Esophagus squamous epithelium (tissue), 4 donors: ENCODE data around the gene COL26A1.

Source experiments
- POLR2A ChIP-seq, 4 donors: fragments of 450-650 bp; IDR thresholded peaks; one replicate each; pipeline ENCODE4 v1.6.1; 2017; ENCODE audit warnings: antibody characterized with exemption in 4 of 4, mild to moderate bottlenecking in 4 of 4, moderate library complexity in 3 of 4
- TF ChIP-seq, protein P1 (sequence below), 6 experiments: fragments of 450-650 bp in 4 of 6; fragments of 200-600 bp in 2 of 6; sonication (generic) in 2 of 6; IDR thresholded peaks; one replicate each; pipeline ENCODE4 v1.5.1; 2016 to 2019; ENCODE audit warnings: antibody characterized with exemption in 6 of 6, mild to moderate bottlenecking in 4 of 6, moderate library complexity in 4 of 6

DNA sequence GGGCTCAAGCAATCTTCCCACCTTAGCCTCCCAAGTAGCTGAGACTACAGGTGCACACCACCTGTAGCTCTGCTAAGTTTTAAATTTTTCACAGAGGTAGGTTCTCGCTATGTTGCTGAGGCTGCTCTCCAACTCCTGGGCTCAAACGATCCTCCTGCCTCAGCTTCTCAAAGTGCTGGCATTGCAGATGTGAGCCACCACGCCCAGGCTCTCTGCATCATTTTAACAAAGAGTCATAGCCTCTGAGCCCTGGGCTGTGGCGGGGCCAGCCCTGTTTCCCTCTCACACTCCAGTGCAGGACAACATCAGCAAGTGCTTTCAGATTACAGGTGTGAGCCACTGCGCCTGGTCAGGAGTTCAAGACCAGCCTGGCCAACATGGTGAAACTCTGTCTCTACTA, 102.5 kb downstream of the COL26A1 start:
- TF ChIP-seq, protein P1, sequence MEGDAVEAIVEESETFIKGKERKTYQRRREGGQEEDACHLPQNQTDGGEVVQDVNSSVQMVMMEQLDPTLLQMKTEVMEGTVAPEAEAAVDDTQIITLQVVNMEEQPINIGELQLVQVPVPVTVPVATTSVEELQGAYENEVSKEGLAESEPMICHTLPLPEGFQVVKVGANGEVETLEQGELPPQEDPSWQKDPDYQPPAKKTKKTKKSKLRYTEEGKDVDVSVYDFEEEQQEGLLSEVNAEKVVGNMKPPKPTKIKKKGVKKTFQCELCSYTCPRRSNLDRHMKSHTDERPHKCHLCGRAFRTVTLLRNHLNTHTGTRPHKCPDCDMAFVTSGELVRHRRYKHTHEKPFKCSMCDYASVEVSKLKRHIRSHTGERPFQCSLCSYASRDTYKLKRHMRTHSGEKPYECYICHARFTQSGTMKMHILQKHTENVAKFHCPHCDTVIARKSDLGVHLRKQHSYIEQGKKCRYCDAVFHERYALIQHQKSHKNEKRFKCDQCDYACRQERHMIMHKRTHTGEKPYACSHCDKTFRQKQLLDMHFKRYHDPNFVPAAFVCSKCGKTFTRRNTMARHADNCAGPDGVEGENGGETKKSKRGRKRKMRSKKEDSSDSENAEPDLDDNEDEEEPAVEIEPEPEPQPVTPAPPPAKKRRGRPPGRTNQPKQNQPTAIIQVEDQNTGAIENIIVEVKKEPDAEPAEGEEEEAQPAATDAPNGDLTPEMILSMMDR (IDR thresholded peaks at IDR 0.05), result no peak
- no peak for TF ChIP-seq POLR2A (IDR thresholded peaks at IDR 0.05)
